ENCODE results near the gene EMC6.
A peak's percentile ranks its signal among the peaks of the same experiment; 100 is the strongest.

The EMC6 gene

GRCh38 chr17:3641717-3642486, 26.7 kb upstream of the EMC6 start:
- no peak overlapping the region for H3K4me3 ChIP-seq (ENCODE audit: low read depth, low read length)
- DNase-seq (ENCODE audit: low read depth), result no peak
- no peak for TF ChIP-seq CTCF (IDR thresholded peaks at IDR 0.05; ENCODE audit: insufficient read depth, low read depth, low read length, missing control alignments)

GRCh38 chr17:3643889-3644349, 24.7 kb upstream of the EMC6 start:
- no peak for DNase-seq (ENCODE audit: low read depth)
- H3K4me3 ChIP-seq (ENCODE audit: low read depth, low read length), result no peak overlapping the region
- no peak for TF ChIP-seq CTCF (IDR thresholded peaks at IDR 0.05; ENCODE audit: insufficient read depth, low read depth, low read length, missing control alignments)

GRCh38 chr17:3645310-3645709, 23.3 kb upstream of the EMC6 start:
- H3K4me3 ChIP-seq (ENCODE audit: low read depth, low read length), result no peak overlapping the region
- no peak for TF ChIP-seq CTCF (IDR thresholded peaks at IDR 0.05; ENCODE audit: insufficient read depth, low read depth, low read length, missing control alignments)
- no peak for DNase-seq (ENCODE audit: low read depth)

- no peak for DNase-seq (ENCODE audit: low read depth)
- no peak for TF ChIP-seq CTCF (IDR thresholded peaks at IDR 0.05; ENCODE audit: insufficient read depth, low read depth, low read length, missing control alignments)
- H3K4me3 ChIP-seq (ENCODE audit: low read depth, low read length), result no peak overlapping the region
These were observed 21.4 kb upstream of the EMC6 start for GRCh38 chr17:3647251-3647650.

- H3K4me3 ChIP-seq (ENCODE audit: low read depth, low read length), result no peak overlapping the region
- peak; percentile 48 for TF ChIP-seq CTCF (IDR thresholded peaks at IDR 0.05; ENCODE audit: insufficient read depth, low read depth, low read length, missing control alignments)
- DNase-seq (ENCODE audit: low read depth), result peak; percentile 67
These were observed 20.6 kb upstream of the EMC6 start for GRCh38 chr17:3647769-3648555.

- H3K4me3 ChIP-seq (ENCODE audit: low read depth, low read length), result no peak overlapping the region
- no peak for TF ChIP-seq CTCF (IDR thresholded peaks at IDR 0.05; ENCODE audit: insufficient read depth, low read depth, low read length, missing control alignments)
- DNase-seq (ENCODE audit: low read depth), result no peak
These were observed 12.8 kb upstream of the EMC6 start for GRCh38 chr17:3655766-3656165.

Data from GM12865 (cell line).